HepG2 (cell line): Measurements from ENCODE around the gene MYO5A. TPM values are rescaled to one million over a fixed set of nuclear protein-coding genes. Genes with fewer than 3 reads are reported as not detected.

Experiments used
- BRD4 ChIP-seq: sonication (generic); formaldehyde crosslinking; IDR thresholded peaks from 2 replicates; pipeline ENCODE4 v1.4.0; 2020; ENCODE audit warnings: missing genetic modification reagents
- GABPB1 ChIP-seq: IDR thresholded peaks from 2 replicates; pipeline ENCODE4 v1.6.1; 2016; ENCODE audit warnings: mild to moderate bottlenecking, missing genetic modification reagents, moderate library complexity, missing compliant biosample characterization
- KDM6A ChIP-seq: IDR thresholded peaks from 2 replicates; pipeline ENCODE4 v1.6.1; 2016; ENCODE audit warnings: low read depth
- NFATC3 ChIP-seq: sonication (generic); formaldehyde crosslinking; IDR thresholded peaks from 2 replicates; pipeline ENCODE4 v1.5.1; 2020; ENCODE audit warnings: mild to moderate bottlenecking, missing genetic modification reagents
- POLR2G ChIP-seq: fragments of 200-400 bp; formaldehyde crosslinking; IDR thresholded peaks from 2 replicates; pipeline ENCODE4 v1.6.1; 2018; ENCODE audit warnings: mild to moderate bottlenecking, low read depth, low read length, moderate library complexity
- SMAD9 ChIP-seq: sonication (generic); formaldehyde crosslinking; IDR thresholded peaks from 2 replicates; pipeline ENCODE4 v1.5.1; 2020; ENCODE audit warnings: mild to moderate bottlenecking, missing genetic modification reagents
- SOX5 ChIP-seq: IDR thresholded peaks from 2 replicates; pipeline ENCODE4 v1.6.1; 2016; ENCODE audit warnings: borderline replicate concordance
- ZEB1 ChIP-seq: IDR thresholded peaks from 2 replicates; pipeline ENCODE4 v1.6.1; 2012; ENCODE audit warnings: mild to moderate bottlenecking, low read depth, inconsistent platforms; ENCODE audit not compliant: insufficient replicate concordance
- ZNF292 ChIP-seq: sonication (generic); formaldehyde crosslinking; IDR thresholded peaks from 2 replicates; pipeline ENCODE4 v1.8.1; 2022; ENCODE audit warnings: mild to moderate bottlenecking, low read depth, missing genetic modification reagents, borderline replicate concordance
- ZNF556 ChIP-seq: sonication (generic); formaldehyde crosslinking; IDR thresholded peaks from 2 replicates; pipeline ENCODE4 v1.4.0; 2020; ENCODE audit warnings: mild to moderate bottlenecking, missing genetic modification reagents, borderline replicate concordance
- ZNF674 ChIP-seq: sonication (generic); formaldehyde crosslinking; IDR thresholded peaks from 2 replicates; pipeline ENCODE4 v1.5.0; 2020; ENCODE audit warnings: low read depth, mild to moderate bottlenecking, missing genetic modification reagents
- polyA plus RNA-seq, 8 experiments: library from polyadenylated mRNA; depleted of rRNA in 3 of 8; stranded (reverse) in 7 of 8; unstranded in 1 of 8; fragments of >200 nt; fragmentation: Illumina TruSeq in 4 of 8; extraction: Trizol in 4 of 8; gene quantifications; 2 replicates each; pipeline versions ENCODE4 v1.2.1 to v1.2.3, GENCODE V29; 2011 to 2016; ENCODE audit warnings: low read depth in 4 of 8, missing spikeins in 1 of 8, mixed read lengths in 1 of 8; ENCODE audit not compliant: insufficient read depth in 1 of 8
- total RNA-seq, 5 experiments: library from RNA; depleted of rRNA; stranded (reverse); fragments of >200 nt; fragmentation: Illumina TruSeq; extraction: Trizol; gene quantifications; 2 replicates each; pipeline ENCODE4 v1.2.3, GENCODE V29; 2016; ENCODE audit warnings: low read depth in 1 of 5
- TF ChIP-seq, protein P1 (sequence below): sonication (generic); formaldehyde crosslinking; IDR thresholded peaks from 2 replicates; pipeline ENCODE4 v1.9.0; 2022; ENCODE audit warnings: low read depth, missing genetic modification reagents
- TF ChIP-seq, protein P2 (sequence below): IDR thresholded peaks from 2 replicates; pipeline ENCODE4 v1.6.1; 2012; ENCODE audit warnings: low read depth, low read length, improper control_type of control experiment
- TF ChIP-seq, protein P3 (sequence below): sonication (generic); formaldehyde crosslinking; IDR thresholded peaks from 2 replicates; pipeline ENCODE4 v1.5.1; 2020; ENCODE audit warnings: mild to moderate bottlenecking, missing genetic modification reagents, borderline replicate concordance
- TF ChIP-seq, protein P4 (sequence below): sonication (generic); formaldehyde crosslinking; conservative IDR thresholded peaks from 2 replicates; pipeline ENCODE4 v1.8.0; 2022; ENCODE audit warnings: mild to moderate bottlenecking, moderate library complexity, missing genetic modification reagents
- TF ChIP-seq, protein P5 (sequence below): sonication (generic); formaldehyde crosslinking; IDR thresholded peaks from 2 replicates; pipeline ENCODE4 v1.4.0; 2020; ENCODE audit warnings: low read depth, mild to moderate bottlenecking, missing genetic modification reagents

MYO5A gene
- total and polyA plus RNA-seq, 2 of the 13 experiments (the other 11 are each of a cell fraction or from before 2014, with no cell fraction given) = 2.8 to 4.8 TPM

DNA sequence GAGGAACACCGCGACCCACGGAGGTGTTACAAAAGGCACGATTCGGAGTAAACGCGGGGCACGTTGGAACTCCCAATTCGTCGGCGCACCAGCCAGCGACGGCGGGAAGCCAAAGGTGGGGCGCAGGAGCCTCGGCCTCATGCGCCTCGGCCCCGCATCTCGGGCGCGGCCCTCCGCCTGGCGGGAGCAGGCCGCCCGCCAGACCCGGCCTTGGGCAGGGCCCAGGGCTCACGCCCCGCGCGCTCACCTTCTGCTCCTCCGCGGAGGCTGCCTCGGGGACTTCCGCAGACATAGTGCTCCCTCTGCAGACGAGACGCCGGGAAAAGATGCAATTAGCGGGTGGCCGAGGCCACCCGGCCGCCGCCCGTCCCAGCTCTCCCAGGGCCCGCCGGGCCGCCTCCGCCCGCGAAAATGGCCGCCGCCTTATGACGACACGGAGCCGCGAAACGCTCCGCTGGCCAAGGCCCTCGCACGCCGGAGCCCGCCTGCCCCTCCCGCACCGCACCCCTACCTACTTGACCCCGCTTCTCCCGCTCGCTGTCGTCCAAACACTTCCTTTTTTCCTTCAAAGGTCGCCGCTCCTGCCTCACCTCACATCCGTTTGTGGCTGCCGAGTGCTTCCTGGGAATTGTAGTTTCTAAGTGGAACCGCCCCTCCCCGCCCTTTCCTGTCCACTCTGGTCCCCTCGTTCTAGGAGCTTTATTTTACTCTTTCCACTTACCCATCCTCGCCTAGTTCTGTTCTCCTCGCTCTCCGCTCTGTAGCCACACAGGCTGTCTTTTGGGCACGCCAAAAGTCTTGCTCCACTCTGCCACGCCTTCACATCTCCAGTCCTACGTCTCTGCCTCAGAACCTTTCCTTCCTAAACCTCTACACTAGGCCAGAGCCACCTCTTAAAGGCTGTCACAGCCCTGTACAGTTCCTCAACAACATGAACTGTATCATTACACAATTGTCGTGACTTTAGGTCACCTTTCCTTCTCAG is 40.2 kb upstream of the MYO5A start, which contains the start of gene ARPP19 (continued):
- TF ChIP-seq, protein P1, sequence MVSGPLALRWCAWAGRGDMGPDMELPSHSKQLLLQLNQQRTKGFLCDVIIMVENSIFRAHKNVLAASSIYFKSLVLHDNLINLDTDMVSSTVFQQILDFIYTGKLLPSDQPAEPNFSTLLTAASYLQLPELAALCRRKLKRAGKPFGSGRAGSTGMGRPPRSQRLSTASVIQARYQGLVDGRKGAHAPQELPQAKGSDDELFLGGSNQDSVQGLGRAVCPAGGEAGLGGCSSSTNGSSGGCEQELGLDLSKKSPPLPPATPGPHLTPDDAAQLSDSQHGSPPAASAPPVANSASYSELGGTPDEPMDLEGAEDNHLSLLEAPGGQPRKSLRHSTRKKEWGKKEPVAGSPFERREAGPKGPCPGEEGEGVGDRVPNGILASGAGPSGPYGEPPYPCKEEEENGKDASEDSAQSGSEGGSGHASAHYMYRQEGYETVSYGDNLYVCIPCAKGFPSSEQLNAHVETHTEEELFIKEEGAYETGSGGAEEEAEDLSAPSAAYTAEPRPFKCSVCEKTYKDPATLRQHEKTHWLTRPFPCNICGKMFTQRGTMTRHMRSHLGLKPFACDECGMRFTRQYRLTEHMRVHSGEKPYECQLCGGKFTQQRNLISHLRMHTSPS (CRISPR knock-in tag) = peak; percentile 45; the same call in 1 of the 2 replicates
- TF ChIP-seq, protein P2, sequence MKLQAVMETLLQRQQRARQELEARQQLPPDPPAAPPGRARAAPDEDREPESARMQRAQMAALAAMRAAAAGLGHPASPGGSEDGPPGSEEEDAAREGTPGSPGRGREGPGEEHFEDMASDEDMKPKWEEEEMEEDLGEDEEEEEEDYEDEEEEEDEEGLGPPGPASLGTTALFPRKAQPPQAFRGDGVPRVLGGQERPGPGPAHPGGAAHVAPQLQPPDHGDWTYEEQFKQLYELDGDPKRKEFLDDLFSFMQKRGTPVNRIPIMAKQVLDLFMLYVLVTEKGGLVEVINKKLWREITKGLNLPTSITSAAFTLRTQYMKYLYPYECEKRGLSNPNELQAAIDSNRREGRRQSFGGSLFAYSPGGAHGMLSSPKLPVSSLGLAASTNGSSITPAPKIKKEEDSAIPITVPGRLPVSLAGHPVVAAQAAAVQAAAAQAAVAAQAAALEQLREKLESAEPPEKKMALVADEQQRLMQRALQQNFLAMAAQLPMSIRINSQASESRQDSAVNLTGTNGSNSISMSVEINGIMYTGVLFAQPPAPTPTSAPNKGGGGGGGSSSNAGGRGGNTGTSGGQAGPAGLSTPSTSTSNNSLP = no peak
- TF ChIP-seq BRD4 (peak; percentile 94), KDM6A (CRISPR knock-in tag) (no peak), SMAD9 (0 out of 2 replicates have a peak, but pooled peaks have one; percentile 1), ZNF292 (CRISPR knock-in tag) (no peak; the same call in 1 of the 2 replicates), ZEB1 (no peak), POLR2G (peak; percentile 82), ZNF674 (CRISPR knock-in tag) (no peak), ZNF556 (no peak), GABPB1 (CRISPR knock-in tag) (peak; percentile 98), SOX5 (peak; percentile 69), NFATC3 (CRISPR knock-in tag) (no peak)
- TF ChIP-seq, protein P3, sequence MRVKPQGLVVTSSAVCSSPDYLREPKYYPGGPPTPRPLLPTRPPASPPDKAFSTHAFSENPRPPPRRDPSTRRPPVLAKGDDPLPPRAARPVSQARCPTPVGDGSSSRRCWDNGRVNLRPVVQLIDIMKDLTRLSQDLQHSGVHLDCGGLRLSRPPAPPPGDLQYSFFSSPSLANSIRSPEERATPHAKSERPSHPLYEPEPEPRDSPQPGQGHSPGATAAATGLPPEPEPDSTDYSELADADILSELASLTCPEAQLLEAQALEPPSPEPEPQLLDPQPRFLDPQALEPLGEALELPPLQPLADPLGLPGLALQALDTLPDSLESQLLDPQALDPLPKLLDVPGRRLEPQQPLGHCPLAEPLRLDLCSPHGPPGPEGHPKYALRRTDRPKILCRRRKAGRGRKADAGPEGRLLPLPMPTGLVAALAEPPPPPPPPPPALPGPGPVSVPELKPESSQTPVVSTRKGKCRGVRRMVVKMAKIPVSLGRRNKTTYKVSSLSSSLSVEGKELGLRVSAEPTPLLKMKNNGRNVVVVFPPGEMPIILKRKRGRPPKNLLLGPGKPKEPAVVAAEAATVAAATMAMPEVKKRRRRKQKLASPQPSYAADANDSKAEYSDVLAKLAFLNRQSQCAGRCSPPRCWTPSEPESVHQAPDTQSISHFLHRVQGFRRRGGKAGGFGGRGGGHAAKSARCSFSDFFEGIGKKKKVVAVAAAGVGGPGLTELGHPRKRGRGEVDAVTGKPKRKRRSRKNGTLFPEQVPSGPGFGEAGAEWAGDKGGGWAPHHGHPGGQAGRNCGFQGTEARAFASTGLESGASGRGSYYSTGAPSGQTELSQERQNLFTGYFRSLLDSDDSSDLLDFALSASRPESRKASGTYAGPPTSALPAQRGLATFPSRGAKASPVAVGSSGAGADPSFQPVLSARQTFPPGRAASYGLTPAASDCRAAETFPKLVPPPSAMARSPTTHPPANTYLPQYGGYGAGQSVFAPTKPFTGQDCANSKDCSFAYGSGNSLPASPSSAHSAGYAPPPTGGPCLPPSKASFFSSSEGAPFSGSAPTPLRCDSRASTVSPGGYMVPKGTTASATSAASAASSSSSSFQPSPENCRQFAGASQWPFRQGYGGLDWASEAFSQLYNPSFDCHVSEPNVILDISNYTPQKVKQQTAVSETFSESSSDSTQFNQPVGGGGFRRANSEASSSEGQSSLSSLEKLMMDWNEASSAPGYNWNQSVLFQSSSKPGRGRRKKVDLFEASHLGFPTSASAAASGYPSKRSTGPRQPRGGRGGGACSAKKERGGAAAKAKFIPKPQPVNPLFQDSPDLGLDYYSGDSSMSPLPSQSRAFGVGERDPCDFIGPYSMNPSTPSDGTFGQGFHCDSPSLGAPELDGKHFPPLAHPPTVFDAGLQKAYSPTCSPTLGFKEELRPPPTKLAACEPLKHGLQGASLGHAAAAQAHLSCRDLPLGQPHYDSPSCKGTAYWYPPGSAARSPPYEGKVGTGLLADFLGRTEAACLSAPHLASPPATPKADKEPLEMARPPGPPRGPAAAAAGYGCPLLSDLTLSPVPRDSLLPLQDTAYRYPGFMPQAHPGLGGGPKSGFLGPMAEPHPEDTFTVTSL (CRISPR knock-in tag) = no peak
- TF ChIP-seq, protein P4, sequence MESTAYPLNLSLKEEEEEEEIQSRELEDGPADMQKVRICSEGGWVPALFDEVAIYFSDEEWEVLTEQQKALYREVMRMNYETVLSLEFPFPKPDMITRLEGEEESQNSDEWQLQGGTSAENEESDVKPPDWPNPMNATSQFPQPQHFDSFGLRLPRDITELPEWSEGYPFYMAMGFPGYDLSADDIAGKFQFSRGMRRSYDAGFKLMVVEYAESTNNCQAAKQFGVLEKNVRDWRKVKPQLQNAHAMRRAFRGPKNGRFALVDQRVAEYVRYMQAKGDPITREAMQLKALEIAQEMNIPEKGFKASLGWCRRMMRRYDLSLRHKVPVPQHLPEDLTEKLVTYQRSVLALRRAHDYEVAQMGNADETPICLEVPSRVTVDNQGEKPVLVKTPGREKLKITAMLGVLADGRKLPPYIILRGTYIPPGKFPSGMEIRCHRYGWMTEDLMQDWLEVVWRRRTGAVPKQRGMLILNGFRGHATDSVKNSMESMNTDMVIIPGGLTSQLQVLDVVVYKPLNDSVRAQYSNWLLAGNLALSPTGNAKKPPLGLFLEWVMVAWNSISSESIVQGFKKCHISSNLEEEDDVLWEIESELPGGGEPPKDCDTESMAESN (CRISPR knock-in tag) = peak; percentile 97
- TF ChIP-seq, protein P5, sequence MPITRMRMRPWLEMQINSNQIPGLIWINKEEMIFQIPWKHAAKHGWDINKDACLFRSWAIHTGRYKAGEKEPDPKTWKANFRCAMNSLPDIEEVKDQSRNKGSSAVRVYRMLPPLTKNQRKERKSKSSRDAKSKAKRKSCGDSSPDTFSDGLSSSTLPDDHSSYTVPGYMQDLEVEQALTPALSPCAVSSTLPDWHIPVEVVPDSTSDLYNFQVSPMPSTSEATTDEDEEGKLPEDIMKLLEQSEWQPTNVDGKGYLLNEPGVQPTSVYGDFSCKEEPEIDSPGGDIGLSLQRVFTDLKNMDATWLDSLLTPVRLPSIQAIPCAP (CRISPR knock-in tag) = no peak
